H9 (cell line): ENCODE results near the gene RAB11A. TPM values are rescaled to one million over a fixed set of nuclear protein-coding genes. Genes with fewer than 3 reads are reported as not detected.
A peak's percentile ranks its signal among the peaks of the same experiment; 100 is the strongest.

Experiments
- DNase-seq: peaks from one replicate; pipeline ENCODE4 v3.0.0-alpha.2; 2017
- H2AFZ ChIP-seq: one replicate; pipeline ENCODE4 v1.6.1; 2013; ENCODE audit warnings: mild to moderate bottlenecking, low read length, control low read depth, moderate library complexity
- H2AK5ac ChIP-seq: 2 replicates; pipeline ENCODE4 v1.6.1; 2013; ENCODE audit warnings: low read length, control low read depth, mixed read lengths; ENCODE audit not compliant: insufficient read length
- H2BK120ac ChIP-seq: one replicate; pipeline ENCODE4 v1.6.1; 2013; ENCODE audit warnings: low read depth, mild to moderate bottlenecking, low read length, control low read depth, inconsistent platforms; ENCODE audit not compliant: poor library complexity, severe bottlenecking
- H2BK12ac ChIP-seq: 2 replicates; pipeline ENCODE4 v1.6.1; 2013; ENCODE audit warnings: low read length, control low read depth, mixed read lengths, low read depth; ENCODE audit not compliant: insufficient read length
- H2BK15ac ChIP-seq: 2 replicates; pipeline ENCODE4 v1.6.1; 2013; ENCODE audit warnings: low read depth, low read length, control low read depth
- H2BK20ac ChIP-seq: one replicate; pipeline ENCODE4 v1.6.1; 2013; ENCODE audit warnings: low read depth, mild to moderate bottlenecking, low read length, control low read depth, inconsistent platforms; ENCODE audit not compliant: poor library complexity, severe bottlenecking
- H2BK5ac ChIP-seq: 2 replicates; pipeline ENCODE4 v1.6.1; 2013; ENCODE audit warnings: low read length, control low read depth, mixed read lengths; ENCODE audit not compliant: insufficient read length
- H3K14ac ChIP-seq: 2 replicates; pipeline ENCODE4 v1.6.1; 2013; ENCODE audit warnings: low read length, control low read depth; ENCODE audit not compliant: insufficient read depth
- H3K18ac ChIP-seq: 2 replicates; pipeline ENCODE4 v1.6.1; 2013; ENCODE audit warnings: low read depth, mild to moderate bottlenecking, mixed read lengths, low read length, control low read depth; ENCODE audit not compliant: insufficient read length
- H3K23ac ChIP-seq: 2 replicates; pipeline ENCODE4 v1.6.1; 2013; ENCODE audit warnings: low read length, control low read depth, mixed read lengths, low read depth; ENCODE audit not compliant: insufficient read length
- H3K23me2 ChIP-seq: 2 replicates; pipeline ENCODE4 v1.6.1; 2013; ENCODE audit warnings: low read depth, mild to moderate bottlenecking, mixed read lengths, low read length, control low read depth; ENCODE audit not compliant: insufficient read length, poor library complexity, severe bottlenecking
- H3K27ac ChIP-seq: 2 replicates; pipeline ENCODE4 v1.5.1; 2013; ENCODE audit warnings: low read length, control low read depth, mixed read lengths, low read depth; ENCODE audit not compliant: insufficient read length
- H3K27me3 ChIP-seq: 2 replicates; pipeline ENCODE4 v1.6.1; 2013; ENCODE audit warnings: low read length, control low read depth, inconsistent platforms; ENCODE audit not compliant: insufficient read depth
- H3K4ac ChIP-seq: 2 replicates; pipeline ENCODE4 v1.6.1; 2013; ENCODE audit warnings: low read depth, mild to moderate bottlenecking, control low read depth, inconsistent platforms, low read length, moderate library complexity
- H3K4me1 ChIP-seq: 2 replicates; pipeline ENCODE4 v1.6.1; 2013; ENCODE audit warnings: low read length, control low read depth, inconsistent platforms; ENCODE audit not compliant: insufficient read depth
- H3K4me2 ChIP-seq: 2 replicates; pipeline ENCODE4 v1.6.1; 2013; ENCODE audit warnings: low read length, control low read depth, mixed read lengths; ENCODE audit not compliant: insufficient read length, insufficient read depth
- H3K56ac ChIP-seq: 2 replicates; pipeline ENCODE4 v1.6.1; 2013; ENCODE audit warnings: low read depth, mild to moderate bottlenecking, mixed read lengths, low read length, control low read depth; ENCODE audit not compliant: insufficient read length
- H3K79me1 ChIP-seq: 2 replicates; pipeline ENCODE4 v1.6.1; 2013; ENCODE audit warnings: low read depth, mild to moderate bottlenecking, moderate library complexity, low read length, control low read depth, inconsistent platforms; ENCODE audit not compliant: insufficient read depth, poor library complexity, severe bottlenecking
- H3K79me2 ChIP-seq: 2 replicates; pipeline ENCODE4 v1.6.1; 2013; ENCODE audit warnings: low read length, control low read depth, inconsistent platforms; ENCODE audit not compliant: insufficient read depth
- H3K9ac ChIP-seq: 2 replicates; pipeline ENCODE4 v1.6.1; 2013; ENCODE audit warnings: low read length, control low read depth, mixed read lengths; ENCODE audit not compliant: insufficient read length; ENCODE audit errors: extremely low read depth
- H3K9me3 ChIP-seq: one replicate; pipeline ENCODE4 v1.6.1; 2013; ENCODE audit warnings: low read depth, low read length, inconsistent platforms; ENCODE audit not compliant: control insufficient read depth
- H3T11ph ChIP-seq: one replicate; pipeline ENCODE4 v1.6.1; 2013; ENCODE audit warnings: mild to moderate bottlenecking, low read length, control low read depth, inconsistent platforms
- H4K20me1 ChIP-seq: one replicate; pipeline ENCODE4 v1.6.1; 2013; ENCODE audit not compliant: control insufficient read depth, insufficient read length, insufficient read depth
- H4K5ac ChIP-seq: 2 replicates; pipeline ENCODE4 v1.6.1; 2013; ENCODE audit warnings: low read depth, mild to moderate bottlenecking, mixed read lengths, low read length, control low read depth; ENCODE audit not compliant: insufficient read length
- H4K8ac ChIP-seq: replicated peaks from 2 replicates; pipeline ENCODE4 v1.6.1; 2013; ENCODE audit warnings: low read length, control low read depth, mixed read lengths, low read depth; ENCODE audit not compliant: insufficient read length
- H4K91ac ChIP-seq: 2 replicates; pipeline ENCODE4 v1.6.1; 2013; ENCODE audit warnings: low read depth, mild to moderate bottlenecking, moderate library complexity, mixed read lengths, low read length, control low read depth; ENCODE audit not compliant: insufficient read length
- H3K27ac Mint-ChIP-seq, 3 experiments: 2 replicates in 2 of 3; 3 replicates in 1 of 3; pipeline ENCODE4 v1.8.0; 2020 to 2021; ENCODE audit warnings: mixed read lengths in 3 of 3, mild to moderate bottlenecking in 1 of 3, moderate library complexity in 1 of 3
- H3K27me3 Mint-ChIP-seq: 2 replicates; pipeline ENCODE4 v1.8.0; 2021; ENCODE audit warnings: low read depth, mild to moderate bottlenecking, moderate library complexity, mixed read lengths
- H3K36me3 Mint-ChIP-seq, 3 experiments: 2 replicates in 2 of 3; 3 replicates in 1 of 3; pipeline ENCODE4 v1.8.0; 2020 to 2021; ENCODE audit warnings: low read depth in 3 of 3, mixed read lengths in 3 of 3; ENCODE audit not compliant: insufficient read depth in 1 of 3
- H3K4me1 Mint-ChIP-seq, 2 experiments: 2 replicates each; pipeline ENCODE4 v1.8.0; 2020; ENCODE audit warnings: mixed read lengths in 2 of 2
- H3K4me3 Mint-ChIP-seq, 2 experiments: 2 replicates in 1 of 2; 3 replicates in 1 of 2; pipeline ENCODE4 v1.8.0; 2020 to 2021; ENCODE audit warnings: mild to moderate bottlenecking in 2 of 2, mixed read lengths in 2 of 2, moderate library complexity in 1 of 2
- H3K9me3 Mint-ChIP-seq, 2 experiments: 2 replicates in 1 of 2; 3 replicates in 1 of 2; pipeline ENCODE4 v1.8.0; 2020; ENCODE audit warnings: mild to moderate bottlenecking in 2 of 2, mixed read lengths in 2 of 2, moderate library complexity in 1 of 2
- WGBS: extraction: QIAGEN DNeasy Blood & Tissue Kit; methylation state at CpG from one replicate; pipeline ENCODE4 v1.1.7; 2013; ENCODE audit warnings: missing lambda C conversion rate, low lambda C conversion rate, mixed read lengths; ENCODE audit not compliant: insufficient read length; ENCODE audit errors: extremely low coverage; 5-methylcytosine and 5-hydroxymethylcytosine counted together
- total RNA-seq: library from RNA; stranded (reverse); gene quantifications from 2 replicates; pipeline ENCODE4 v1.2.1, GENCODE V29; 2021
- TF ChIP-seq, protein P1 (sequence below): fragments of 200-600 bp; sonication (generic); conservative IDR thresholded peaks from 3 replicates; pipeline ENCODE4 v1.8.0; 2021; ENCODE audit warnings: antibody characterized with exemption, mild to moderate bottlenecking

RAB11A gene
- total RNA-seq, 1 experiment from 2014 or later: 217 TPM

DNA sequence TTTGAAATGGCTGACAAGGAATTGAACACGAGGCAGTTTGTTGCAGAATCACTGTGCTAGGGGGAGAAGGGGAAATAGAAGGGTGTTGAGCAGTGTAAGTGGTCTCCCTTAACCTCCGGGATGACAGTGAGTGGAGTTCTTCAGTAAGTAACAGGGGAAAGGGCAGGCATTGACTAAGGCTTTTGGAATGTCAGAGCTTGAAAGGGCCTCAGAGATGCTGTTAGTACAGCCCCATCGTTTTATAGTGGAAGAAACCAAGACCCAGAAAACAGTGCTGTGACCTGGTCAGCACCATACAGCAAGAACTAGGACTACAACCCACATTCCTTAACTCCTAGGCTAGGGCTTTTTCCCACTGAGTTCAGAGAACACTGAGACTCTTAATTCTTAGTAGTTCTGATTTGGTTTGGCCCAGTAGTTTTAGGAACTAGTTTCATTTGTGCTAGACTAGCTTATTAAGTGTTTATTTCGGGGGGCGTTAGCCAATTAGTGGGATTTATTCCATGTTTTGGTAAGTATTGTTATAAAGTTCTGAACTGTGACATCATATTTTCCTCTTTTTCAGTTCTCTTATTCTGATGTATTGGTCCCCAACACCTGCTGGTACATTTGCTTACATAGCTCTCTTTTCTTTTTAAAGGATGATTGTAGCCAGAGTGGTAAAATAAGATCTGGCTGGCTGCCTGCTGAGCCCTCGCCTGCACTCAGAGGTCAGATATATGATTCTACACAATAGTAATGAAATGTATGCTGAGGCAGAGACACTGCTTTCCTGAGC lies 34.2 kb downstream of the RAB11A start:
- Histone ChIP-seq H2BK12ac (no peak overlapping the region), H4K20me1 (no peaks in the 10 kb centered on the region), H4K8ac (no peak overlapping the region), H3K9ac (no peak overlapping the region), H3K4me1 (peaks cover 9% of the 10 kb centered on the region; the same call in 1 of the 2 replicates), H3K23me2 (no peaks in the 10 kb centered on the region), H3K18ac (no peak overlapping the region), H4K91ac (no peak overlapping the region), H4K5ac (no peak overlapping the region), H2BK15ac (no peak overlapping the region), H3K56ac (no peak overlapping the region), H3K9me3 (no peaks in the 10 kb centered on the region), H2BK5ac (no peak overlapping the region), H2AFZ (no peak overlapping the region), H3K27me3 (no peaks in the 10 kb centered on the region), H3K4me2 (no peak overlapping the region), H3K27ac (no peak overlapping the region), H3T11ph (no peak overlapping the region), H3K4ac (no peak overlapping the region), H3K79me1 (no peaks in the 10 kb centered on the region), H3K14ac (no peak overlapping the region), H2BK20ac (no peak overlapping the region), H2AK5ac (no peak overlapping the region), H3K23ac (no peak overlapping the region), H2BK120ac (no peak overlapping the region), H3K79me2 (no peaks in the 10 kb centered on the region)
- TF ChIP-seq, protein P1, sequence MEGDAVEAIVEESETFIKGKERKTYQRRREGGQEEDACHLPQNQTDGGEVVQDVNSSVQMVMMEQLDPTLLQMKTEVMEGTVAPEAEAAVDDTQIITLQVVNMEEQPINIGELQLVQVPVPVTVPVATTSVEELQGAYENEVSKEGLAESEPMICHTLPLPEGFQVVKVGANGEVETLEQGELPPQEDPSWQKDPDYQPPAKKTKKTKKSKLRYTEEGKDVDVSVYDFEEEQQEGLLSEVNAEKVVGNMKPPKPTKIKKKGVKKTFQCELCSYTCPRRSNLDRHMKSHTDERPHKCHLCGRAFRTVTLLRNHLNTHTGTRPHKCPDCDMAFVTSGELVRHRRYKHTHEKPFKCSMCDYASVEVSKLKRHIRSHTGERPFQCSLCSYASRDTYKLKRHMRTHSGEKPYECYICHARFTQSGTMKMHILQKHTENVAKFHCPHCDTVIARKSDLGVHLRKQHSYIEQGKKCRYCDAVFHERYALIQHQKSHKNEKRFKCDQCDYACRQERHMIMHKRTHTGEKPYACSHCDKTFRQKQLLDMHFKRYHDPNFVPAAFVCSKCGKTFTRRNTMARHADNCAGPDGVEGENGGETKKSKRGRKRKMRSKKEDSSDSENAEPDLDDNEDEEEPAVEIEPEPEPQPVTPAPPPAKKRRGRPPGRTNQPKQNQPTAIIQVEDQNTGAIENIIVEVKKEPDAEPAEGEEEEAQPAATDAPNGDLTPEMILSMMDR: no peak
- H3K9me3 Mint-ChIP-seq: no peaks in the 10 kb centered on the region
- H3K36me3 Mint-ChIP-seq: peaks cover 8 to 44% (median 24%) of the 10 kb centered on the region in 3 experiments
- H3K4me1 Mint-ChIP-seq: peaks cover 31 to 34% of the 10 kb centered on the region in 2 experiments
- H3K27me3 Mint-ChIP-seq: no peaks in the 10 kb centered on the region
- WGBS: no CpG with 5 or more reads among the region's 6 CpGs
- no peak overlapping the region for H3K4me3 Mint-ChIP-seq
- peak overlapping the region; percentile 30 to 46 (median 38); a peak in 3 of 7 replicates for H3K27ac Mint-ChIP-seq
- peak; percentile 7 for DNase-seq
